GM12878 (cell line): ENCODE data around the gene NT5C3A.

Source experiments
- DPF2 ChIP-seq: fragments of 450-650 bp; IDR thresholded peaks from 2 replicates; pipeline ENCODE4 v1.6.1; 2017; ENCODE audit warnings: mild to moderate bottlenecking
- E2F4 ChIP-seq: IDR thresholded peaks from 2 replicates; pipeline ENCODE4 v1.6.1; 2012; ENCODE audit warnings: low read depth, low read length, improper control_type of control experiment
- E2F8 ChIP-seq: fragments of 450-650 bp; IDR thresholded peaks from 2 replicates; pipeline ENCODE4 v1.6.1; 2018; ENCODE audit warnings: mild to moderate bottlenecking, low read depth, moderate library complexity; ENCODE audit not compliant: partially characterized antibody
- EGR1 ChIP-seq, 2 experiments: IDR thresholded peaks; 1 replicate in 1 of 2; 2 replicates in 1 of 2; pipeline ENCODE4 v1.6.1; 2011 to 2012; ENCODE audit warnings: low read depth in 2 of 2, low read length in 2 of 2, borderline replicate concordance in 1 of 2, mild to moderate bottlenecking in 1 of 2, moderate library complexity in 1 of 2
- RAD51 ChIP-seq: fragments of 450-650 bp; IDR thresholded peaks from 2 replicates; pipeline ENCODE4 v1.6.1; 2016; ENCODE audit warnings: moderate library complexity, mild to moderate bottlenecking, inconsistent platforms
- TARDBP ChIP-seq: IDR thresholded peaks from 2 replicates; pipeline ENCODE4 v1.6.1; 2016; ENCODE audit warnings: borderline replicate concordance

GRCh38 chr7:33108554-33109004 is 46.0 kb upstream of the NT5C3A start:
- TF ChIP-seq E2F8 = no peak
- no peak for TF ChIP-seq RAD51
- TF ChIP-seq DPF2 = no peak
- no peak for TF ChIP-seq E2F4
- TF ChIP-seq EGR1 (IDR thresholded peaks at IDR 0.05; ENCODE audit: borderline replicate concordance in 1 of 2, low read depth in 2 of 2, low read length in 2 of 2) = no peak
- no peak for TF ChIP-seq TARDBP
